ENCODE results near the gene ERVV-1.
"Not testable (repeated sequence)": the region's sequence is repeated elsewhere in the genome, so short reads cannot be mapped to it uniquely, and the experiment has no call there.

The ERVV-1 gene

DNA sequence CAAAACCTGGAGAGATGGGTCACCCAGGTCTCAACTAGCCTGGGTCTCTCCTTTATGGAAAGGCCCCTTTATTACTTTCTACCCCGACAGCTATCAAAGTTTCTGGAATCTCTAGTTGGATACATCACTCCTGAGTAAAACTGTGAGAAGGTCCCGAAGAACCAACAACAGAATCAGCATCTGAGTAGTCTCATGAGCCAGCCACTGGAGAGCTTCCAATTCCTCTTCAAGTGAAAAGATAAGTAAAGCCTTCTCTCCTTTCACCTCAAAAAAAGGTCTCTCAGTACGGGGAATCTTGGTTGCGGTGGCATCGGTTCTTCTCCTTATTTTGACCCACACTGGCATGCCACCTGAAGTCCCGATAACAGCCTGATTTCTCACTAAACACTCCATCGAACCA lies at the start of gene ERVV-1:
ERVV-1 (plus strand) TSS at position 301 of the 400 bp plus-strand sequence. CDS start 170 bp downstream, outside the sequence.
- H3K27ac ChIP-seq = no peak within 1 kb of the TSS
- TF ChIP-seq CTCF (conservative IDR thresholded peaks at IDR 0.05) (no peak), ZFX (IDR thresholded peaks at IDR 0.05) (no peak)

GRCh38 chr19:52967772-52968171 lies 45.9 kb upstream of the ERVV-1 start:
- no peak overlapping the region for H3K27ac ChIP-seq
- TF ChIP-seq CTCF (conservative IDR thresholded peaks at IDR 0.05) (no peak), ZFX (IDR thresholded peaks at IDR 0.05) (no peak)

GRCh38 chr19:52981329-52981728 lies 32.4 kb upstream of the ERVV-1 start:
- no peak overlapping the region for H3K27ac ChIP-seq
- TF ChIP-seq CTCF (conservative IDR thresholded peaks at IDR 0.05) = no peak
- TF ChIP-seq ZFX (IDR thresholded peaks at IDR 0.05) = no peak

DNA sequence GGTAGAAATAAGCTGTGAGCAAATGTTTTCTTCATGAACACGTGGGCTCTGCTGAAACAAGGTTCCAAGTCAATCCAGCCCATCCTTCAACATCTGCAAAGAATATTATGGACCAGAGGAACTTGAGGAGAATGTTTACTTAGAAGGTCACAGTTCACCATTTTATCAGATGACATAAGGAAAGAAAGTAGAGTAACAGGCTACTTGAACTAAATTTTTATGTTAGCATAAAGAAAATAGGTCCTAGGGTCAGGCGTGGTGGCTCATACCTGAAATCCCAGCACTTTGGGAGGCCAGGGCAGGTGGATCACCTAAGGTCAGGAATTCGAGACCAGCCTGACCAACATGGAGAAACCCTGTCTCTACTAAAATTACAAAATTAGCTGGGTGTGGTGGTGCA lies 30.6 kb upstream of the ERVV-1 start:
- H3K27ac ChIP-seq = not testable (repeated sequence)

- no peak for TF ChIP-seq ZFX (IDR thresholded peaks at IDR 0.05)
- H3K27ac ChIP-seq = no peak overlapping the region
These were observed 26.5 kb upstream of the ERVV-1 start for GRCh38 chr19:52987221-52987620.

- no peak overlapping the region for H3K27ac ChIP-seq
- TF ChIP-seq ZFX (IDR thresholded peaks at IDR 0.05) = no peak
These were observed 25.2 kb upstream of the ERVV-1 start for GRCh38 chr19:52988506-52988905.

GRCh38 chr19:52990759-52991418 lies 22.8 kb upstream of the ERVV-1 start:
- no peak for TF ChIP-seq ZFX (IDR thresholded peaks at IDR 0.05)
- TF ChIP-seq CTCF (conservative IDR thresholded peaks at IDR 0.05) = no peak
- no peak overlapping the region for H3K27ac ChIP-seq

GRCh38 chr19:52991484-52991883 lies 22.2 kb upstream of the ERVV-1 start:
- no peak overlapping the region for H3K27ac ChIP-seq
- TF ChIP-seq CTCF (conservative IDR thresholded peaks at IDR 0.05) (no peak), ZFX (IDR thresholded peaks at IDR 0.05) (no peak)

- TF ChIP-seq CTCF (conservative IDR thresholded peaks at IDR 0.05) (no peak), ZFX (IDR thresholded peaks at IDR 0.05) (no peak)
- peak overlapping the region; percentile 51 for H3K27ac ChIP-seq
These were observed 21.4 kb upstream of the ERVV-1 start for GRCh38 chr19:52992109-52993004.
